Erythroblast (primary cell): ENCODE data around the gene RRM2.
"Not testable (repeated sequence)": the region's sequence is repeated elsewhere in the genome, so short reads cannot be mapped to it uniquely, and the experiment has no call there.

Experiments
- DNase-seq, 2 experiments: peaks; one replicate each; lab custom pipeline; 2025; lab: John Stamatoyannopoulos, UW
- GATA1 ChIP-seq: IDR thresholded peaks from 2 replicates; pipeline ENCODE4 v1.6.1; 2011; ENCODE audit warnings: low read depth, mild to moderate bottlenecking, control low read depth, low read length, moderate library complexity
- POLR2A ChIP-seq: IDR thresholded peaks from 2 replicates; pipeline ENCODE4 v1.6.1; 2011; ENCODE audit warnings: mild to moderate bottlenecking, low read length

The RRM2 gene

DNA sequence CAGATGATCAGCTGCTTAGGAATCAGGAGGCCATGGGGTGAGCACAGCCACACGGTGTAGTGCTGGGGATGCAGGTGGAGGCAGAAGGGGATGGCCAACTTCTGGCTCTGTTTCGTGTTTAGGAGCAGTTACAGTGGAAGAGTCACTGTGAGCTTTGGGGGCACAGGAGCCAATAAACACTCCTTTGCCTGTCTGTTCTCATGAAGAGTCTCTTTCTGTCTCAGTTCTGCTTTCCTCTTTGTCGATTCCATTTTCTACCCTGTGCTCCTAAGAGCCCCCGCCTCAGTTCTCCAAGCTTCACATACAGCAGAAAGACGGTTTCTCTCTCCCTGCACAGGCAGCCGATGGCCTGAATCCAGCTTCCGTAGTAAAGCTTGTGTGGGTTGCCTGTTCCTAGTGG lies 21.0 kb upstream of the RRM2 start:
- TF ChIP-seq GATA1 (no peak), POLR2A (no peak)
- no peak for DNase-seq

DNA sequence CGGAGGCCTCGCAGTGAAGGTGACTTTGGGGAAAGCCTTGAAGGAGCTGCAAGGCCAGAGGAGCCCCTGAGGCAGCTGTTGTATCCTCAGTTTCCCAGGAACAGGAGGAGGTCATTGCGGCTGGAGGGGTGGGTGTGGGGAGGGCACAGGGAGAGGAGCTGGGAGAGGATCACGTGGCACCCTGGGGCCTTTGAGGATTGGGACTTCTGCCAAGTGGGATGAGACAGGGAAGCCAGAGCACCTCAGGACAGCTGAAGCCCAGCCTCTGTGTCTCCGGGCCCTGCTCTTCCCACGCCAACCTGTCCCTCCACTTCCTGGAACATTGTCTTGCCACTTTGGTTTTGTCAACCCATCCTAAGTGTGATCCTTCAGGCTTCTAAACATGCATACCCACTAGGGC lies 19.4 kb upstream of the RRM2 start:
- DNase-seq, result no peak
- TF ChIP-seq POLR2A, result no peak
- no peak for TF ChIP-seq GATA1

DNA sequence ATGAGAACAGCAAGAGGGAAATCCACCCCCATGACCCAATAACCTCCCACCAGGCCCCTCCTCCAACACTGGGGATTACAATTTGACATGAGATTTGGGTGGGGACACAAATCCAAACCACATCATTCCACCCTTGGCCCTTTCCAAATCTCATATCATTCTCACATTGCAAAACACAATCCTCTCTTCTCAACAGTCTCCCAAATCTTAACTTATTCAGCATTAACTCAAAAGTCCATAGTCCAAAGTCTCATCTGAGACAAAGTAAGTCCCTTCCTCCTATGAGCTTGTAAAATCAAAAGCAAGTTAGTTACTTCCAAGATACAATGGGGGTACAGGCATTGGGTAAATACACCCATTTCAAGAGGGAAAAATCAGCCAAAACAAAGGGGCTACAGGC lies 17.6 kb upstream of the RRM2 start:
- not testable (repeated sequence) for DNase-seq

DNA sequence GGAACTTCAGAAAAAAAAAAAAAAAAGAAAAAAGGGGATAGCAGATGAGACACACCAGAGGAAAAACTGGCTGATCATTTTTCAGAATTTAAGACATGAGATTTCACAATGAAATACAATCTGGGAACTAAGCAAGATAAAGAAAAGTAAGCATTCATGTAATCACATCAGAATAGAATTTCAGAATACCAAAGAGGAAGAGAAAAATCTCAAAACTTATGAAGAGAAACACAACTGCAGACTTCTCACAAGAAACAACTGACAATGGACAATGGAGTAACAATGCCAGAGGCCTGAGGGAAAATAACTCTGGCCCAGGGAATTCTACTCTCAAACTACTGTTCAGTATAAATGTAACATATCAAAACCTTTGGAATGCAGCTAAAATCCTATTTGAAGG lies 13.2 kb upstream of the RRM2 start:
- no peak for DNase-seq
- TF ChIP-seq GATA1 (no peak), POLR2A (no peak)

DNA sequence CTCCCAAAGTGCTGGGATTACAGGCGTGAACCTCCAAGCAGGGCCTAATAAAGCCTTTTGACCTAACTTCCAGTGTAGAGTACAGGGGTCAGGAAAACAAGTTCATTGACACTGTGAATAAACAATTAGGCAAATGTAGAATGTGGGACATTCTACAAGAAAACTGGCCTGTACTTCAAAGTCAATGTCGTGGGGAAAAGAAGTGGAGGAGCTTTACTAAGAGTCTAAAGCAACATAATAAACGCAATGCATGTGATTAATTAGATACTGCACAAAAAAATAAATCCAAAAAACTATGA lies 3.6 kb upstream of the RRM2 start:
- no peak for DNase-seq

DNA sequence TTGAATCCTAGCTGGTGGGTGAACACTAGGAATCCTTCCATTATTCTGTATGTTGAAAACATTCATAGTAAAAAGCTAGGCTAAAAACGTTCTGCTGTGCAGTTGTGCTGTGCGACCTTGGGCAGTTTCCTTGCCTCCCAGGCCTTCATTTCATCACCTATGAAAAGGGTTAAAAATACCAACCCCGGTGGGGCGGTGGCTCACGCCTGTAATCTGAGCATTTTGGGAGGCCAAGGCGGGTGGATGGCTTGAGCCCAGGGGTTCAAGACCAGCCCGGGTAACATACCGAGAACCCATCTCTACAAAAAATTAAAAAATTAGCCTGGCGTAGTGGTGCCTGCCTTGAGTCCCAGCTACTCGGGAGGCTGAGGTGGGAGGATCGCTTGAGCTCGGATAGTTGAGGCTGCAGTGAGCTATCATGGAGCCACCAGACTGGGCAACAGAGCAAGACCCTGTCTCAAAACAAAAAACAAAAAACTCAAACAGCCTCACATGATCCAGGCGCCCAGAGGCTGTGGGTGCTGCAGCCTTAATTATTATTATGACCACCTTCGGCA lies 2.9 kb upstream of the RRM2 start:
- TF ChIP-seq POLR2A (no peak), GATA1 (no peak)

More for the DNA sequence above, 3.6 kb upstream of the RRM2 start:
- no peak for TF ChIP-seq GATA1
- TF ChIP-seq POLR2A, result no peak

GRCh38 chr2:10120158-10120876 lies 2.2 kb upstream of the RRM2 start:
- no peak for TF ChIP-seq GATA1
- TF ChIP-seq POLR2A, result peak; percentile 89
- DNase-seq, result peak; percentile 94 to 95

More for the DNA sequence above, 2.9 kb upstream of the RRM2 start:
- DNase-seq, result no peak

DNA sequence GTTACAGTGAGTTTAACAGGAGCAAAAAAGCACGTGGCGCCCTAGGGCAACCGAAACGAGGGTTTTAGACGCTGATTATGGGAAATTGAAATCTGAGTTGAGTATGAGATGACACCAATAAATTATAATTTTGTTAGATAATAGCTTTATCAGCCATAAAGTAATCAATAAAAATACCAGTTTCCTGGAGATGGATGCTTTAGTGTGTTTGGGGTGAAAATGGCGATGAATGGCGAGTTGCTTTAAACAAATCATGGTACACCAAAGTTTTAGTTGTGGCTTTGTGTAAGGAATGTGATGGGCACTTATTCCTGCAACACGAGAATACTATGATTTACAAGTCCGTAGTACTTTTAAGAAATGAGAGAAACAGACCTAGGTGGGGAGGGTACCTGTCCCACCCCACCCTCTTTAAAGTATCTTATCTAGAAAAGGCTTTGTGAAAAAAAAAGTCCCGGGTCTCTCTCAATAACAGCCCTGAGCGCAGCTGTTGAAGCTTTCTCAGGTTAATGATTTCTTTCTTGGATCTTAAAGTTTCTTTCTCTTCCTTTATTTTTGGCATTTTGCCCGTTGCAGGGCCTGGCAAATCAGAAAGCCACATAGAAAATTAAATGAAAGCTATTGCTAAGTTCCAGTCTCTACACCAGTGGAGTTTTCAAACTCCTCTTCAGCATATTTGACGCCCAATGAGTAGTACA lies 1.5 kb upstream of the RRM2 start:
- TF ChIP-seq GATA1, result no peak
- no peak for TF ChIP-seq POLR2A
- DNase-seq, result peak; percentile 70 to 76

- no peak for TF ChIP-seq POLR2A
- TF ChIP-seq GATA1, result no peak
- peak; percentile 51 to 60 for DNase-seq
Observed at GRCh38 chr2:10123281-10123680, 742 bp downstream of the RRM2 start.

DNA sequence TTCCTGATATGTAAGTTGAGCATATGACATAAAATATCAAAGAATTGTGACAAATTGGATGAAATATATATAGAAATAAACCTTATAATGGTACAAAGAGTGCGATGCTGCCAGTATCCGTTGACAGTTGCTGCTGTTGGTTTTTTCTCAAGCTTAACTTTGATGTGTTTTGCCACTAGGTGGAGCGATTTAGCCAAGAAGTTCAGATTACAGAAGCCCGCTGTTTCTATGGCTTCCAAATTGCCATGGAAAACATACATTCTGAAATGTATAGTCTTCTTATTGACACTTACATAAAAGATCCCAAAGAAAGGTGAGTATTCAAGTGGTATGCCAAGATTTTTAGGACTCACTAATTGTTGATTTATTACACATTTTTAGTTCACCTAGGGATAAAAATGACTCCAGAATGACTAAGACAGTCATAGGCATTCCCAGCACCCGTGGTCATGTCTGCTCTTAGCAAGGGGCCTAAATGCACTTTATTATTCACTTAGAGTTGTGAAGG lies 2.1 kb downstream of the RRM2 start:
- DNase-seq, result peak; percentile 85 to 88
- TF ChIP-seq POLR2A (no peak), GATA1 (no peak)

DNA sequence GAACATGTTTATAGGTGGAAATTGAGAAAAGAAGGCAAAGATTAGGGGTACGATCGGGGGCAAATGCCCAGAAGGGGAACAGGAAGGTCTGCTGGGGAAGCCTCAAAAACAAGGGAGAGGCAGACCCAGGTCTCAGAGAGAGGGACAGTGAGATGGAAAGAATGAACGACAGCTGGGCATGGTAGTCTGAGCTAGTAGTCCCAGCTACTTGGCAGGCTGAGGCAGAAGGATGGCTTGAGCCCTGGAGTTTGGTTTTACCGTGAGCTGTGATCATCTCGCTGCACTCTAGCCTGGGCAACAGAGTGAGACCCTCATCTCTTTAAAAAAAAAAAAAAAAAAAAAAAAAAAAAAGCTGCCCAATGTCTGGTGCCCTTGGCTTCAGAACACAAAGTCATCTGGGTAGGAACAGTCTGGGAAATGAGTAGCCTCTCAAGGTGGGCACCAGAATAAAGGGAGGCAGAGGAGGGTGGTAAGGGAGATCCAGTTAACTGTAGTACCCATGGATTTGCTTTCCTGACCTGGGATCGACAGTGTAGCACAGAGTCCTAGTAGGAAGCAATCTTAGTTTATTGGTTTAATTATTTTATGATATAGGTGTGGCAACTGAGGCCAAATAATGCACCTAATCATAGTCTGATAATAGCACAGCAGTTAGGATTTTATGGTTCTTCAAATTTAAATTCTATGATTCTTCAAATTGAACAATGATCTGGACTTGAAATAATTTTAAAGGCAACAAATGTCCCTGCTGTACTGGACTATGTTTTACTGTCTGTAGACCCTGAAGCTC lies 3.5 kb downstream of the RRM2 start:
- peak in 1 of 2 experiments; percentile 32 for DNase-seq
- TF ChIP-seq POLR2A (no peak), GATA1 (no peak)

GRCh38 chr2:10126632-10127026 lies 4.1 kb downstream of the RRM2 start:
- DNase-seq, result peak; percentile 53 to 66

DNA sequence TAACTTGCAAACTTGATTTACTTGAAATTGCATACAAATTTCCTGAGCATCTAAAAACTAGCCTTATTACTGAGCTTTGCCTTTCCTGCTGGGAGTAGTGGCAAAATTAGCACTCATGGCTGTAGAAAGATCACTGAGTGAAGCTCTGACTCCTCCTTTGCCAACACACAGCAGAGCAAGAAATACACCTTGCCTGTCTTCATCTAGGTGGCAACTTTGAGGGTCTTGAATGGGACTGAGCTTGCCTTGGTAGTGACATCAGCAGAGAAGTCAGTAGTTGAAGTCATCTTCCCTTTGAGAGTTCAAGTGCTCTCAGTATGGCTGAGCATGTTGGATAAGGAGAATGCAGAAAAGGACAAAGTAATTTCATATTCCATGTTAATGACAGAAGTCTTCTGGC lies 5.9 kb downstream of the RRM2 start:
- TF ChIP-seq POLR2A (no peak), GATA1 (no peak)
- DNase-seq, result no peak

More at GRCh38 chr2:10126632-10127026, 4.1 kb downstream of the RRM2 start:
- TF ChIP-seq GATA1 (no peak), POLR2A (peak; percentile 51)
